HepG2 (cell line): ENCODE results near the gene MUC13. TPM values are rescaled to one million over a fixed set of nuclear protein-coding genes. Genes with fewer than 3 reads are reported as not detected.

Source experiments
- ARNT2 ChIP-seq: sonication (generic); formaldehyde crosslinking; IDR thresholded peaks from 2 replicates; pipeline ENCODE4 v1.8.0; 2022; ENCODE audit warnings: mild to moderate bottlenecking, low read depth, missing genetic modification reagents, moderate library complexity
- ATF3 ChIP-seq: sonication (generic); formaldehyde crosslinking; IDR thresholded peaks from 2 replicates; pipeline ENCODE4 v1.4.0; 2020; ENCODE audit warnings: missing genetic modification reagents
- BORCS8-MEF2B ChIP-seq: sonication (generic); formaldehyde crosslinking; IDR thresholded peaks from 2 replicates; pipeline ENCODE4 v1.8.0; 2022; ENCODE audit warnings: mild to moderate bottlenecking, missing genetic modification reagents
- CENPX ChIP-seq: sonication (generic); formaldehyde crosslinking; IDR thresholded peaks from 2 replicates; pipeline ENCODE4 v1.9.0; 2021; ENCODE audit warnings: mild to moderate bottlenecking, missing genetic modification reagents, moderate library complexity
- EP300 ChIP-seq, 3 experiments: sonication (generic) in 1 of 3; formaldehyde crosslinking in 1 of 3; IDR thresholded peaks; 2 replicates each; pipeline versions ENCODE4 v1.5.1 to v1.6.1; 2011 to 2020; ENCODE audit warnings: low read depth in 2 of 3, low read length in 2 of 3, borderline replicate concordance in 1 of 3, improper control_type of control experiment in 1 of 3, mild to moderate bottlenecking in 1 of 3, missing genetic modification reagents in 1 of 3, moderate library complexity in 1 of 3
- FIP1L1 ChIP-seq: fragments of 200-400 bp; formaldehyde crosslinking; IDR thresholded peaks from 2 replicates; pipeline ENCODE4 v1.6.1; 2018; ENCODE audit warnings: low read depth, mild to moderate bottlenecking, low read length, moderate library complexity, borderline replicate concordance; ENCODE audit not compliant: insufficient read depth
- HDAC1 ChIP-seq: sonication (generic); formaldehyde crosslinking; IDR thresholded peaks from 2 replicates; pipeline ENCODE4 v1.5.1; 2020; ENCODE audit warnings: mild to moderate bottlenecking, missing genetic modification reagents
- LBX2 ChIP-seq: sonication (generic); formaldehyde crosslinking; IDR thresholded peaks from 2 replicates; pipeline ENCODE4 v1.5.0; 2020; ENCODE audit warnings: missing genetic modification reagents, mild to moderate bottlenecking, borderline replicate concordance
- MAFG ChIP-seq: sonication (generic); formaldehyde crosslinking; IDR thresholded peaks from 2 replicates; pipeline ENCODE4 v1.5.1; 2020; ENCODE audit warnings: mild to moderate bottlenecking, missing genetic modification reagents
- MAFK ChIP-seq, 2 experiments: IDR thresholded peaks in 1 of 2; conservative IDR thresholded peaks in 1 of 2; 2 replicates each; pipeline ENCODE4 v1.6.1; 2011; ENCODE audit warnings: improper control_type of control experiment in 2 of 2, low read length in 2 of 2
- MXD1 ChIP-seq: sonication (generic); formaldehyde crosslinking; IDR thresholded peaks from 2 replicates; pipeline ENCODE4 v1.4.0; 2020; ENCODE audit warnings: mild to moderate bottlenecking, missing genetic modification reagents
- MXI1 ChIP-seq: IDR thresholded peaks from 3 replicates; pipeline ENCODE4 v1.6.1; 2012; ENCODE audit warnings: low read depth, low read length, inconsistent platforms, borderline replicate concordance
- RFX1 ChIP-seq: fragments of 450-650 bp; IDR thresholded peaks from 2 replicates; pipeline ENCODE4 v1.6.1; 2017
- TAF1 ChIP-seq: sonication (generic); formaldehyde crosslinking; IDR thresholded peaks from 2 replicates; pipeline ENCODE4 v1.4.0; 2020; ENCODE audit warnings: missing genetic modification reagents
- TBX3 ChIP-seq: fragments of 450-650 bp; IDR thresholded peaks from 2 replicates; pipeline ENCODE4 v1.6.1; 2017; ENCODE audit warnings: antibody characterized with exemption, mild to moderate bottlenecking, inconsistent platforms, borderline replicate concordance
- TEAD2 ChIP-seq: sonication (generic); formaldehyde crosslinking; IDR thresholded peaks from 2 replicates; pipeline ENCODE4 v1.9.0; 2021; ENCODE audit warnings: missing genetic modification reagents
- THAP7 ChIP-seq: sonication (generic); formaldehyde crosslinking; IDR thresholded peaks from 2 replicates; pipeline ENCODE4 v1.8.1; 2023; ENCODE audit warnings: mild to moderate bottlenecking, missing genetic modification reagents
- TRIM24 ChIP-seq: sonication (generic); formaldehyde crosslinking; IDR thresholded peaks from 2 replicates; pipeline ENCODE4 v1.8.0; 2022; ENCODE audit warnings: mild to moderate bottlenecking, missing genetic modification reagents
- ZMYM2 ChIP-seq: sonication (generic); formaldehyde crosslinking; IDR thresholded peaks from 2 replicates; pipeline ENCODE4 v1.8.0; 2022; ENCODE audit warnings: mild to moderate bottlenecking, missing genetic modification reagents
- ZNF431 ChIP-seq: sonication (generic); formaldehyde crosslinking; IDR thresholded peaks from 2 replicates; pipeline ENCODE4 v1.9.0; 2022; ENCODE audit warnings: missing genetic modification reagents, low read depth, mild to moderate bottlenecking, borderline replicate concordance
- ZNF543 ChIP-seq: sonication (generic); formaldehyde crosslinking; IDR thresholded peaks from 2 replicates; pipeline ENCODE4 v1.4.0; 2020; ENCODE audit warnings: mild to moderate bottlenecking, missing genetic modification reagents
- ZNF564 ChIP-seq: sonication (generic); formaldehyde crosslinking; IDR thresholded peaks from 2 replicates; pipeline ENCODE4 v1.8.1; 2023; ENCODE audit warnings: mild to moderate bottlenecking, missing genetic modification reagents
- ZNF672 ChIP-seq: sonication (generic); formaldehyde crosslinking; IDR thresholded peaks from 2 replicates; pipeline ENCODE4 v1.8.1; 2022; ENCODE audit warnings: missing genetic modification reagents
- ZNF746 ChIP-seq: sonication (generic); formaldehyde crosslinking; IDR thresholded peaks from 2 replicates; pipeline ENCODE4 v1.8.0; 2022; ENCODE audit warnings: mild to moderate bottlenecking, missing genetic modification reagents
- ZNF784 ChIP-seq: sonication (generic); formaldehyde crosslinking; IDR thresholded peaks from 2 replicates; pipeline ENCODE4 v1.5.1; 2020; ENCODE audit warnings: missing genetic modification reagents, mild to moderate bottlenecking, borderline replicate concordance
- ZNF790 ChIP-seq: sonication (generic); formaldehyde crosslinking; IDR thresholded peaks from 2 replicates; pipeline ENCODE4 v1.8.0; 2022; ENCODE audit warnings: missing genetic modification reagents, mild to moderate bottlenecking, borderline replicate concordance
- polyA plus RNA-seq, 8 experiments: library from polyadenylated mRNA; depleted of rRNA in 3 of 8; stranded (reverse) in 7 of 8; unstranded in 1 of 8; fragments of >200 nt; fragmentation: Illumina TruSeq in 4 of 8; extraction: Trizol in 4 of 8; gene quantifications; 2 replicates each; pipeline versions ENCODE4 v1.2.1 to v1.2.3, GENCODE V29; 2011 to 2016; ENCODE audit warnings: low read depth in 4 of 8, missing spikeins in 1 of 8, mixed read lengths in 1 of 8; ENCODE audit not compliant: insufficient read depth in 1 of 8
- total RNA-seq, 5 experiments: library from RNA; depleted of rRNA; stranded (reverse); fragments of >200 nt; fragmentation: Illumina TruSeq; extraction: Trizol; gene quantifications; 2 replicates each; pipeline ENCODE4 v1.2.3, GENCODE V29; 2016; ENCODE audit warnings: low read depth in 1 of 5

Gene MUC13
- total and polyA plus RNA-seq, 2 of the 13 experiments (the other 11 are each of a cell fraction or from before 2014, with no cell fraction given) = 0.04 to 1.2 TPM

- TF ChIP-seq ZNF431 (CRISPR knock-in tag) = 0 out of 2 replicates have a peak, but pooled peaks have one; percentile 18
- no peak for TF ChIP-seq ZNF784
- TF ChIP-seq THAP7 (CRISPR knock-in tag) = no peak
- TF ChIP-seq LBX2 (CRISPR knock-in tag) = no peak
- no peak for TF ChIP-seq MAFK (conservative IDR thresholded peaks at IDR 0.05 in 1 of 2, IDR thresholded peaks at IDR 0.05 in 1 of 2; ENCODE audit: low read length in 2 of 2)
- TF ChIP-seq TRIM24 = no peak
- TF ChIP-seq MAFG (CRISPR knock-in tag) = no peak
- TF ChIP-seq ZNF543 (CRISPR knock-in tag) = no peak; the same call in 1 of the 2 replicates
- 0 out of 2 replicates have a peak, but pooled peaks have one; percentile 54 for TF ChIP-seq ARNT2 (CRISPR knock-in tag)
- TF ChIP-seq RFX1 = no peak
- TF ChIP-seq BORCS8-MEF2B (CRISPR knock-in tag) = no peak
- peak; percentile 63 for TF ChIP-seq TAF1 (CRISPR knock-in tag)
- no peak for TF ChIP-seq CENPX
- peak; percentile 69; the same call in 1 of the 2 replicates for TF ChIP-seq MXD1 (CRISPR knock-in tag)
- no peak for TF ChIP-seq ZNF790 (CRISPR knock-in tag)
- TF ChIP-seq ZMYM2 (CRISPR knock-in tag) = no peak
- TF ChIP-seq ATF3 = peak; percentile 12; the same call in 1 of the 2 replicates
- TF ChIP-seq TBX3 = no peak
- TF ChIP-seq TEAD2 (CRISPR knock-in tag) = no peak
- no peak for TF ChIP-seq ZNF746 (CRISPR knock-in tag)
- no peak; the same call in 1 of the 2 replicates for TF ChIP-seq ZNF564 (CRISPR knock-in tag)
- TF ChIP-seq ZNF672 (CRISPR knock-in tag) = no peak
- peak in 1 of 2 experiments; percentile 39; a peak in 1 of 4 replicates for TF ChIP-seq EP300 (IDR thresholded peaks at IDR 0.05; ENCODE audit: low read depth in 2 of 2, low read length in 2 of 2)
- TF ChIP-seq EP300 (CRISPR knock-in tag; IDR thresholded peaks at IDR 0.05; ENCODE audit: borderline replicate concordance) = peak; percentile 27; the same call in 1 of the 2 replicates
- TF ChIP-seq MXI1 = peak; percentile 41; the same call in 1 of the 3 replicates
- no peak for TF ChIP-seq FIP1L1
- TF ChIP-seq HDAC1 (CRISPR knock-in tag) = peak; percentile 86
These were observed 48.1 kb downstream of the MUC13 start (continued) for GRCh38 chr3:124886168-124887056.
